Mesothelial cell of epicardium (in vitro differentiated cells): ENCODE results near the gene DTNB. TPM values are rescaled to one million over a fixed set of nuclear protein-coding genes. Genes with fewer than 3 reads are reported as not detected.

Source experiments
- DNase-seq, 2 experiments: peaks; one replicate each; pipeline ENCODE4 v3.0.0; 2021; ENCODE audit warnings: low spot score in 2 of 2; ENCODE audit not compliant: unreplicated experiment in 2 of 2
- H3K27ac Mint-ChIP-seq: 2 replicates; pipeline ENCODE4 v1.8.0; 2021; ENCODE audit warnings: mixed read lengths
- H3K27me3 Mint-ChIP-seq: 2 replicates; pipeline ENCODE4 v1.8.0; 2021; ENCODE audit warnings: low read depth, mixed read lengths
- H3K36me3 Mint-ChIP-seq: 2 replicates; pipeline ENCODE4 v1.8.0; 2021; ENCODE audit warnings: mixed read lengths
- H3K4me1 Mint-ChIP-seq: 2 replicates; pipeline ENCODE4 v1.8.0; 2021; ENCODE audit warnings: mixed read lengths
- H3K4me3 Mint-ChIP-seq: 2 replicates; pipeline ENCODE4 v1.8.0; 2021; ENCODE audit warnings: mild to moderate bottlenecking, moderate library complexity, mixed read lengths
- H3K9me3 Mint-ChIP-seq: 2 replicates; pipeline ENCODE4 v1.8.0; 2021; ENCODE audit warnings: mixed read lengths
- total RNA-seq: library from RNA; stranded (reverse); gene quantifications from 3 replicates; pipeline ENCODE4 v1.2.1, GENCODE V29; 2021
- TF ChIP-seq, protein P1 (sequence below): fragments of 200-600 bp; sonication (generic); IDR thresholded peaks from one replicate; pipeline ENCODE4 v1.5.0; 2021; ENCODE audit warnings: antibody characterized with exemption; ENCODE audit not compliant: unreplicated experiment

The DTNB gene
- total RNA-seq, 1 donor from 2014 or later = 36.3 TPM

DNA sequence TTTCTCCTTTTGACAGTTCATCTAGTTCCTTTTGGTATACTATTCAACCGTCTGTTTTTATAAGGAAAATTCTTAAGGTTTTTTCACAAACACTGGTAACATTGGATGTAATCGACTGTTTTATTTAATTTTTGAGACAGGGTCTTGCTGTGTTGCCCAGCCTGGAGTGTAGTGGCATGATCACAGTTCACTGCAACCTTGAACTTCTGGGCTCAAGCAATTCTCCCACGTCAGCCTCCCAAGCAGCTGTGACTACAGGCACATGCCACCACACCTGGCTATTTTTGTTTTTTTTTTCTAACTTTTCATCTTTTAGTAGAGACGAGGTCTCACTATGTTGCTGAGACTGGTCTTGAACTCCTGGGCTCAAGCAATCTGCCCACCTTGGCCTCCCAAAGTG lies 227.3 kb downstream of the DTNB start:
- Mint-ChIP-seq H3K27ac (no peak overlapping the region), H3K27me3 (no peaks in the 10 kb centered on the region), H3K4me3 (no peak overlapping the region), H3K4me1 (peaks cover 7% of the 10 kb centered on the region), H3K36me3 (peaks cover 22% of the 10 kb centered on the region), H3K9me3 (no peaks in the 10 kb centered on the region)
- TF ChIP-seq, protein P1, sequence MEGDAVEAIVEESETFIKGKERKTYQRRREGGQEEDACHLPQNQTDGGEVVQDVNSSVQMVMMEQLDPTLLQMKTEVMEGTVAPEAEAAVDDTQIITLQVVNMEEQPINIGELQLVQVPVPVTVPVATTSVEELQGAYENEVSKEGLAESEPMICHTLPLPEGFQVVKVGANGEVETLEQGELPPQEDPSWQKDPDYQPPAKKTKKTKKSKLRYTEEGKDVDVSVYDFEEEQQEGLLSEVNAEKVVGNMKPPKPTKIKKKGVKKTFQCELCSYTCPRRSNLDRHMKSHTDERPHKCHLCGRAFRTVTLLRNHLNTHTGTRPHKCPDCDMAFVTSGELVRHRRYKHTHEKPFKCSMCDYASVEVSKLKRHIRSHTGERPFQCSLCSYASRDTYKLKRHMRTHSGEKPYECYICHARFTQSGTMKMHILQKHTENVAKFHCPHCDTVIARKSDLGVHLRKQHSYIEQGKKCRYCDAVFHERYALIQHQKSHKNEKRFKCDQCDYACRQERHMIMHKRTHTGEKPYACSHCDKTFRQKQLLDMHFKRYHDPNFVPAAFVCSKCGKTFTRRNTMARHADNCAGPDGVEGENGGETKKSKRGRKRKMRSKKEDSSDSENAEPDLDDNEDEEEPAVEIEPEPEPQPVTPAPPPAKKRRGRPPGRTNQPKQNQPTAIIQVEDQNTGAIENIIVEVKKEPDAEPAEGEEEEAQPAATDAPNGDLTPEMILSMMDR = no peak
- no peak for DNase-seq

DNA sequence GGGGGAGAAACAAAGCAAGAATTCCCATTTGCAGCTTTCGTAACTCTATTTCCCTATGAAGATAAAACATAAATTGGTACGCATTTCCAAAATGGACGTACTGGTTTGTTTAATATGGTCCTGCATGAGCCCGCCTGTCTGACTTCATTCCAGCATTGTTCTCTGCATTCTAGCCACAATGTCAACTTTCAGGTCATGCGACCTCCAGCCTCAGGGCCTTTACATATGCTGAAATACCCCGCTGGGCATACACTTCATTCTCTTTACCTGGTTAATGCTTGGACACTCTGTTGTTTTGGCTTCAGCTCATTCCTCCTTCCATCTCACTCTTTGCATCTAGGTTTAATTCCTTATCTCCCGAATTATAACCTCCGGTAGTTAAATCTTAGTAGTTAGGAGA lies 227.9 kb downstream of the DTNB start:
- Mint-ChIP-seq H3K27me3 (no peaks in the 10 kb centered on the region), H3K4me1 (peaks cover 7% of the 10 kb centered on the region), H3K4me3 (no peak overlapping the region), H3K9me3 (no peaks in the 10 kb centered on the region), H3K27ac (no peak overlapping the region), H3K36me3 (peaks cover 20% of the 10 kb centered on the region)
- TF ChIP-seq, protein P1 = no peak
- DNase-seq = no peak

DNA sequence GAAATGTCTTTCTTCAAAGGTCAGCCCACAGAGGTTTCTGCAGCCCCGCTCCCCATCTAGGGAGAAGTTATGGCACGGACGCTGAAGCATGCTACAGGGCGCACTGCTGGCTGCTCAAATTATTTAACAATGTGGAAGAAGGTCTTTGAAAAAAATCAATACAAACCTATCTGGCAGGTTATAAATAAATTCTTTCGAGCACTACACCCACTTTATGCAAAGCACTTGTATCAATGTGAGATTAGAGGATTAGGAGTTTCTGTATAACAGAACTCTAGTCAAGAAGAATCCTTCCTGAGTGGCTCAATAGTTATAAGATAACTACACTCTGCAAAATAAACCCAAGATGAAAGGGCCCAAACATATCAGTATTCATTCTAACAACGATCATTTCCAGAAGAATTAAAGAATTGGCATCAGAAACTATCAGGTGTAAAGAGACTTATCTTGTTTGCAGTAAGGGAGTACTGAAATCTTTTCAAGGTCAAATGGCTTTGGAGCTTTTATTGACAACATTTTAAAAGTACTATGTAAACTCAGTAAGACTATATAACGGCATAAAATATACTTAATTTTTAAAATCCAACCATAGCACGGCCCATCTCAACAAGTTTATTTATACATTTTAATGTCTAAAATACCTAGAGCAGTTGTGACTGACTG lies 228.6 kb downstream of the DTNB start:
- no peak for DNase-seq
- Mint-ChIP-seq H3K9me3 (no peaks in the 10 kb centered on the region), H3K27ac (no peak overlapping the region), H3K4me1 (peaks cover 7% of the 10 kb centered on the region), H3K36me3 (peaks cover 18% of the 10 kb centered on the region), H3K27me3 (no peaks in the 10 kb centered on the region), H3K4me3 (no peak overlapping the region)
- TF ChIP-seq, protein P1 = no peak

DNA sequence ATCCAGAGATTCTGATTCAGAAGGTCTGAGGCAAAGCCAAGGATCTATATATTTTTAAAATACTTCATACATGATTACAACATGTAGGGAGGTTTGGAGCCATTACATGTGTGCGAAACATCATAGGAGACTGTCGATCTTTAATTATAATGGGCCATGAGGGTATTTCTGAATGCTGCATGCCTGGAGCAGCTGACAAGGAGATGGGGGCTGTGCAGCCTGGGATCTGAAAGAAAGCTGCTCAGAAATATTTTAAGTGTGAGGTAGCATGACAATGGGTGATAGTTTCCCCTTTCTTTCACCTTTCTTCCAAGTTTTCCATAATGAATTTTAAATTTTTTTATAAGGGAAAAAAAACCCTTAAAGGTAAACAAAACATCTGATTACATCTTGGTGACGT lies 229.6 kb downstream of the DTNB start:
- H3K27me3 Mint-ChIP-seq = no peaks in the 10 kb centered on the region
- no peak overlapping the region for H3K4me3 Mint-ChIP-seq
- no peak overlapping the region for H3K27ac Mint-ChIP-seq

DNA sequence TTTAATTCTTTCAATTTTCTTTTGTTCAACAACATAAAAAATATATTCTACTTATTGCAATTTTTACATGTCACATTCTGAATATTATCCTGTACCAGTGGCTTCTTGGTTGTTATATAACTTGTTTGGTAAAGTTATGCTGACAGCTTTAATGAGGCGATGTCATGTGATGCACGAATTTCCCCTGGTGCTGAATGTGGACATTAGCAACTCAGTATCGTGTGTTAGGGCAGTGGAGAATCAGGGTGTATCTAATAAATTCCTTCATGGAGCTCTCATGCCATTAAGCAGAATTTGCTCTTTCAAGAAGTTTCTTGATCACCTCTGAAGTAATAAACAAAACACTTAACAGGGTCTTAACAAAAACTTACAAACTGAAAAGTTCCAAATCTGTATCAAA lies 232.0 kb downstream of the DTNB start:
- H3K9me3 Mint-ChIP-seq = no peaks in the 10 kb centered on the region
- no peak for DNase-seq
- no peak overlapping the region for H3K27ac Mint-ChIP-seq
- H3K27me3 Mint-ChIP-seq = no peaks in the 10 kb centered on the region
- peaks cover under 1% of the 10 kb centered on the region for H3K36me3 Mint-ChIP-seq
- H3K4me3 Mint-ChIP-seq = no peak overlapping the region
- TF ChIP-seq, protein P1 = no peak
- peaks cover 7% of the 10 kb centered on the region for H3K4me1 Mint-ChIP-seq

More for the DNA sequence above, 229.6 kb downstream of the DTNB start:
- Mint-ChIP-seq H3K9me3 (no peaks in the 10 kb centered on the region), H3K4me1 (peaks cover 7% of the 10 kb centered on the region), H3K36me3 (peaks cover 11% of the 10 kb centered on the region)
- DNase-seq = no peak
- TF ChIP-seq, protein P1 = no peak
